Caco-2 (cell line): ENCODE measurements around the gene APOE. TPM values are rescaled to one million over a fixed set of nuclear protein-coding genes. Genes with fewer than 3 reads are reported as not detected.

Experiments
- BruUV-seq: library from RNA; stranded (reverse); fragments of 400-500 nt; replicated peaks from 2 replicates; lab custom pipeline; 2021; lab: Mats Ljungman, UMichigan
- CTCF ChIA-PET: fragments of 300-600 bp; sonication (Branson Sonifier 250); formaldehyde crosslinking; loops from one replicate; lab custom pipeline; 2022; ENCODE audit warnings: antibody characterized with exemption; lab: Charles Lee
- POLR2A ChIA-PET: fragments of 300-600 bp; sonication (Branson Sonifier 250); formaldehyde crosslinking; loops from one replicate; lab custom pipeline; 2022; ENCODE audit warnings: antibody characterized with exemption; lab: Charles Lee
- DNase-seq, 2 experiments: peaks; one replicate each; pipeline versions ENCODE4 v3.0.0 to v3.0.0-alpha.2; 2020 to 2022
- H3K27me3 ChIP-seq: replicated peaks from 2 replicates; pipeline ENCODE4 v1.6.0; 2011; ENCODE audit warnings: low read length; ENCODE audit not compliant: control insufficient read depth, insufficient read depth
- H3K36me3 ChIP-seq: 2 replicates; pipeline ENCODE4 v1.5.1; 2011; ENCODE audit warnings: low read length; ENCODE audit not compliant: control insufficient read depth, insufficient read depth
- H3K4me1 ChIP-seq: fragments of 250-450 bp; sonication (Bioruptor Pico); 2 replicates; pipeline ENCODE4 v1.5.1; 2020; ENCODE audit warnings: mild to moderate bottlenecking
- H3K4me3 ChIP-seq: 2 replicates; pipeline ENCODE4 v1.5.1; 2011; ENCODE audit warnings: low read depth, mild to moderate bottlenecking, control low read depth, low read length
- H3K9me3 ChIP-seq: fragments of 250-450 bp; sonication (Bioruptor Pico); 2 replicates; pipeline ENCODE4 v1.5.1; 2020; ENCODE audit warnings: mild to moderate bottlenecking, moderate library complexity
- H3K27ac Mint-ChIP-seq: one replicate; pipeline ENCODE4 v1.8.0; 2022; ENCODE audit warnings: mixed read lengths; ENCODE audit not compliant: unreplicated experiment
- H3K27me3 Mint-ChIP-seq: one replicate; pipeline ENCODE4 v1.8.0; 2022; ENCODE audit warnings: mixed read lengths; ENCODE audit not compliant: insufficient read depth, unreplicated experiment
- H3K36me3 Mint-ChIP-seq: one replicate; pipeline ENCODE4 v1.8.0; 2022; ENCODE audit warnings: mild to moderate bottlenecking, mixed read lengths; ENCODE audit not compliant: insufficient read depth, unreplicated experiment
- H3K4me1 Mint-ChIP-seq: one replicate; pipeline ENCODE4 v1.8.0; 2022; ENCODE audit warnings: low read depth, mixed read lengths; ENCODE audit not compliant: unreplicated experiment
- H3K4me3 Mint-ChIP-seq: one replicate; pipeline ENCODE4 v1.8.0; 2022; ENCODE audit warnings: mild to moderate bottlenecking, moderate library complexity, mixed read lengths; ENCODE audit not compliant: unreplicated experiment
- H3K9me3 Mint-ChIP-seq: one replicate; pipeline ENCODE4 v1.8.0; 2022; ENCODE audit warnings: mixed read lengths; ENCODE audit not compliant: unreplicated experiment
- intact Hi-C: fragments of 100-400 bp; cut with micrococcal nuclease; formaldehyde crosslinking; loops from one replicate; pipeline ENCODE4 v1.10.0; 2022; ENCODE audit not compliant: unreplicated experiment
- total RNA-seq: library from RNA; stranded (reverse); gene quantifications from 2 replicates; pipeline ENCODE4 v1.2.3, GENCODE V29; 2022
- TF ChIP-seq, protein P1 (sequence below), 2 experiments: fragments of 200-600 bp in 1 of 2; IDR thresholded peaks; 1 replicate in 1 of 2; 2 replicates in 1 of 2; pipeline versions ENCODE4 v1.5.1 to v1.8.0; 2011 to 2022; ENCODE audit warnings: antibody characterized with exemption in 1 of 2, control low read depth in 1 of 2, inconsistent platforms in 1 of 2, low read depth in 1 of 2, low read length in 1 of 2, mild to moderate bottlenecking in 1 of 2, moderate library complexity in 1 of 2; ENCODE audit not compliant: insufficient read depth in 1 of 2, severe bottlenecking in 1 of 2, unreplicated experiment in 1 of 2

APOE gene
- total RNA-seq, 1 experiment from 2014 or later, result 1,404 TPM

DNA sequence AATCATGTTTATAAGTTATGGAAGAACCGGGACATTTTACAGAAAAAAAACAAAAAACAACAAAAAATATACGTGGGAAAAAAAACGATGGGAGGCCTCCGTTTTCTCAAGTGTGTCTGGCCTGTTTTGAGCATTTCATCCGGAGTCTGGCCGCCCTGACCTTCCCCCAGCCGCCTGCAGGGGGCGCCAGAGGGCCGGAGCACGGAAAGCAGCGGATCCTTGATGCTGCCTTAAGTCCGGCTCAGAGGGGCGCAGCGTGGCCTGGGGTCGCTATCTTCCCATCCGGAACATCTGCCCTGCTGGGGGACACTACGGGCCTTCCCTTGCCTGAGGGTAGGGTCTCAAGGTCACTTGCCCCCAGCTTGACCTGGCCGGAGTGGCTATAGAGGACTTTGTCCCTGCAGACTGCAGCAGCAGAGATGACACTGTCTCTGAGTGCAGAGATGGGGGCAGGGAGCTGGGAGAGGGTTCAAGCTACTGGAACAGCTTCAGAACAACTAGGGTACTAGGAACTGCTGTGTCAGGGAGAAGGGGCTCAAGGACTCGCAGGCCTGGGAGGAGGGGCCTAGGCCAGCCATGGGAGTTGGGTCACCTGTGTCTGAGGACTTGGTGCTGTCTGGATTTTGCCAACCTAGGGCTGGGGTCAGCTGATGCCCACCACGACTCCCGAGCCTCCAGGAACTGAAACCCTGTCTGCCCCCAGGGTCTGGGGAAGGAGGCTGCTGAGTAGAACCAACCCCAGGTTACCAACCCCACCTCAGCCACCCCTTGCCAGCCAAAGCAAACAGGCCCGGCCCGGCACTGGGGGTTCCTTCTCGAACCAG, 1.8 kb upstream of the APOE start:
- ChIA-PET CTCF (interaction anchor here (0.6 to 1.5 kb wide), 8 partner anchors 13 to 188 kb away, joined by 3 to 5 read pairs (median 4); partner anchors contain the start of genes CLASRP and CLPTM1), POLR2A (interaction anchor here (2.7 kb wide), 1 partner anchor 13 kb away, joined by 24 read pairs; the partner anchor contains the start of gene TOMM40)
- Histone ChIP-seq H3K27me3 (no peaks in the 10 kb centered on the region), H3K4me1 (peaks cover 30% of the 10 kb centered on the region), H3K36me3 (peaks cover 8% of the 10 kb centered on the region), H3K9me3 (no peaks in the 10 kb centered on the region), H3K4me3 (no peak overlapping the region)
- no TSS peak for BruUV-seq
- DNase-seq, result peak; percentile 71 to 89
- peak overlapping the region; percentile 51 for H3K27ac Mint-ChIP-seq
- no peak overlapping the region for H3K4me3 Mint-ChIP-seq
- peaks cover 15% of the 10 kb centered on the region for H3K4me1 Mint-ChIP-seq
- intact Hi-C loops, result loop anchor here (1.0 to 10.0 kb wide), 3 partner anchors 47 to 171 kb away; partner anchors contain the start of genes GEMIN7, RELB and ZNF296
- H3K27me3 Mint-ChIP-seq, result no peaks in the 10 kb centered on the region
- peaks cover 99% of the 10 kb centered on the region for H3K36me3 Mint-ChIP-seq
- TF ChIP-seq, protein P1, sequence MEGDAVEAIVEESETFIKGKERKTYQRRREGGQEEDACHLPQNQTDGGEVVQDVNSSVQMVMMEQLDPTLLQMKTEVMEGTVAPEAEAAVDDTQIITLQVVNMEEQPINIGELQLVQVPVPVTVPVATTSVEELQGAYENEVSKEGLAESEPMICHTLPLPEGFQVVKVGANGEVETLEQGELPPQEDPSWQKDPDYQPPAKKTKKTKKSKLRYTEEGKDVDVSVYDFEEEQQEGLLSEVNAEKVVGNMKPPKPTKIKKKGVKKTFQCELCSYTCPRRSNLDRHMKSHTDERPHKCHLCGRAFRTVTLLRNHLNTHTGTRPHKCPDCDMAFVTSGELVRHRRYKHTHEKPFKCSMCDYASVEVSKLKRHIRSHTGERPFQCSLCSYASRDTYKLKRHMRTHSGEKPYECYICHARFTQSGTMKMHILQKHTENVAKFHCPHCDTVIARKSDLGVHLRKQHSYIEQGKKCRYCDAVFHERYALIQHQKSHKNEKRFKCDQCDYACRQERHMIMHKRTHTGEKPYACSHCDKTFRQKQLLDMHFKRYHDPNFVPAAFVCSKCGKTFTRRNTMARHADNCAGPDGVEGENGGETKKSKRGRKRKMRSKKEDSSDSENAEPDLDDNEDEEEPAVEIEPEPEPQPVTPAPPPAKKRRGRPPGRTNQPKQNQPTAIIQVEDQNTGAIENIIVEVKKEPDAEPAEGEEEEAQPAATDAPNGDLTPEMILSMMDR (IDR thresholded peaks at IDR 0.05; ENCODE audit: insufficient read depth in 1 of 2, low read depth in 1 of 2, low read length in 1 of 2, severe bottlenecking in 1 of 2, unreplicated experiment in 1 of 2), result peak; percentile 99
- H3K9me3 Mint-ChIP-seq, result no peaks in the 10 kb centered on the region

DNA sequence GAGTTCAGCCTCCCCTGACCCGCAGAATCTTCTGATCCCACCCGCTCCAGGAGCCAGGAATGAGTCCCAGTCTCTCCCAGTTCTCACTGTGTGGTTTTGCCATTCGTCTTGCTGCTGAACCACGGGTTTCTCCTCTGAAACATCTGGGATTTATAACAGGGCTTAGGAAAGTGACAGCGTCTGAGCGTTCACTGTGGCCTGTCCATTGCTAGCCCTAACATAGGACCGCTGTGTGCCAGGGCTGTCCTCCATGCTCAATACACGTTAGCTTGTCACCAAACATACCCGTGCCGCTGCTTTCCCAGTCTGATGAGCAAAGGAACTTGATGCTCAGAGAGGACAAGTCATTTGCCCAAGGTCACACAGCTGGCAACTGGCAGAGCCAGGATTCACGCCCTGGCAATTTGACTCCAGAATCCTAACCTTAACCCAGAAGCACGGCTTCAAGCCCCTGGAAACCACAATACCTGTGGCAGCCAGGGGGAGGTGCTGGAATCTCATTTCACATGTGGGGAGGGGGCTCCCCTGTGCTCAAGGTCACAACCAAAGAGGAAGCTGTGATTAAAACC, 1.1 kb upstream of the APOE start:
- ChIA-PET CTCF (interaction anchor here (0.6 to 2.1 kb wide), 10 partner anchors 12 to 802 kb away, joined by 3 to 18 read pairs (median 4); partner anchors contain the start of genes CLPTM1 and TOMM40), POLR2A (interaction anchor here (1.5 to 2.7 kb wide), 2 partner anchors 14 to 31 kb away, joined by 5 to 24 read pairs; partner anchors contain the start of gene TOMM40)
- Mint-ChIP-seq H3K36me3 (peaks cover 99% of the 10 kb centered on the region), H3K4me3 (peak overlapping the region; percentile 84), H3K27me3 (no peaks in the 10 kb centered on the region), H3K27ac (peak overlapping the region; percentile 98), H3K4me1 (peaks cover 20% of the 10 kb centered on the region), H3K9me3 (no peaks in the 10 kb centered on the region)
- H3K4me3 ChIP-seq, result no peak overlapping the region
- H3K4me1 ChIP-seq, result peaks cover 30% of the 10 kb centered on the region
- H3K36me3 ChIP-seq, result peaks cover 8% of the 10 kb centered on the region
- TF ChIP-seq, protein P1 (IDR thresholded peaks at IDR 0.05; ENCODE audit: insufficient read depth in 1 of 2, low read depth in 1 of 2, low read length in 1 of 2, severe bottlenecking in 1 of 2, unreplicated experiment in 1 of 2), result peak; percentile 12 to 27
- no TSS peak for BruUV-seq
- DNase-seq, result peak in 1 of 2 experiments; percentile 49
- no peaks in the 10 kb centered on the region for H3K9me3 ChIP-seq
- no peaks in the 10 kb centered on the region for H3K27me3 ChIP-seq
- intact Hi-C loops, result loop anchor here (10.0 kb wide), 2 partner anchors 100 to 170 kb away; partner anchors contain the start of genes GEMIN7, RELB and ZNF296

DNA sequence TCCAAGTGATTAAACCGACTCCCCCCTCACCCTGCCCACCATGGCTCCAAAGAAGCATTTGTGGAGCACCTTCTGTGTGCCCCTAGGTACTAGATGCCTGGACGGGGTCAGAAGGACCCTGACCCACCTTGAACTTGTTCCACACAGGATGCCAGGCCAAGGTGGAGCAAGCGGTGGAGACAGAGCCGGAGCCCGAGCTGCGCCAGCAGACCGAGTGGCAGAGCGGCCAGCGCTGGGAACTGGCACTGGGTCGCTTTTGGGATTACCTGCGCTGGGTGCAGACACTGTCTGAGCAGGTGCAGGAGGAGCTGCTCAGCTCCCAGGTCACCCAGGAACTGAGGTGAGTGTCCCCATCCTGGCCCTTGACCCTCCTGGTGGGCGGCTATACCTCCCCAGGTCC, 2.0 kb downstream of the APOE start:
- no peaks in the 10 kb centered on the region for H3K27me3 Mint-ChIP-seq
- Histone ChIP-seq H3K9me3 (no peaks in the 10 kb centered on the region), H3K4me3 (no peak overlapping the region), H3K36me3 (peaks cover 8% of the 10 kb centered on the region), H3K4me1 (peaks cover 37% of the 10 kb centered on the region), H3K27me3 (no peaks in the 10 kb centered on the region)
- H3K4me3 Mint-ChIP-seq, result peak overlapping the region; percentile 84
- ChIA-PET POLR2A (no interaction called here), CTCF (interaction anchor here (0.6 to 1.0 kb wide), 3 partner anchors 11 to 45 kb away, joined by 3 to 5 read pairs (median 3); no protein-coding TSS in a partner anchor)
- peaks cover 37% of the 10 kb centered on the region for H3K4me1 Mint-ChIP-seq
- no peaks in the 10 kb centered on the region for H3K9me3 Mint-ChIP-seq
- H3K36me3 Mint-ChIP-seq, result peaks cover 96% of the 10 kb centered on the region
- intact Hi-C loops, result loop anchor here (10.0 kb wide), 2 partner anchors 97 to 167 kb away; partner anchors contain the start of genes GEMIN7, RELB and ZNF296
- TF ChIP-seq, protein P1 (IDR thresholded peaks at IDR 0.05; ENCODE audit: insufficient read depth in 1 of 2, low read depth in 1 of 2, low read length in 1 of 2, severe bottlenecking in 1 of 2, unreplicated experiment in 1 of 2), result no peak
- DNase-seq, result no peak
- no peak overlapping the region for H3K27ac Mint-ChIP-seq
- BruUV-seq, result no TSS peak
